ENCODE measurements around the gene CHRNA1.

Gene CHRNA1

DNA sequence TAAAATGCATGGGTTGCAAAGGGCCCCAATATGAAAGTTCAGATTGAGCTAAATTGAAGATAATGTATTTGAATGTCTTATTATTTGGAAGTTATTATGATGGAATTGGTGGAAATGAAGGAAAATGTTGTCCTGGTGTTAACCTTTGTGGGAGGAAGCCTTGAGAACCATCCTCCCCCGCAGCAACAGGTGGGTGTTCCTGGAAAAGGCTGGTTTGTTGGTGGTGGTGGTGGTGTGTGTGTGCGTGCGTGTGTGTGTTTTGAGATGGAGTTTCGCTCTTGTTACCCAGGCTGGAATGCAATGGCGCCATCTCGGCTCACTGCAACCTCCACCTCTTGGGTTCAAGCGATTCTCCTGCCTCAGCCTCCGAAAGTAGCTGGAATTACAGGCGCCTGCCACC, 36.2 kb downstream of the CHRNA1 start:
- H2AFZ ChIP-seq: no peak overlapping the region

DNA sequence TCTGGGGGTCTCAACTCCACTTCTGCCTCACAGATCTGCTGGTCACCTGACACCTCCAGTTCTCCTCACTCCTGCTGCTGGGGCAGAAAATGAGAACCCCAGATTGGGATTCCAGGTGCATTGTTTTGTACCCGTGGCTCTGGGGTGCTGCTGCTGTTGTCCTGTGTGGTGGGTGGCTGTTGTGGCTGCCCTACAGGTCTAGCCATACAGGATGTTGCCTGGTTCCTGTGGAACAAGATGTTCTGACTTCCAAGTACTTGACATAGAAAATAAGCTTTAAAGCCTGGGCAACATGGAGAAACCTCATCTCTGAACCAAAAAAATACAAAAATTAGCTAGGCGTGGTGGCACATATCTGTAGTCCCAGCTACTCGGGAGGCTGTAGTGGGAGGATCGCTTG, 38.1 kb downstream of the CHRNA1 start:
- H3K27ac ChIP-seq: no peak overlapping the region
- no peaks in the 10 kb centered on the region for H3K79me2 ChIP-seq
- no peak overlapping the region for H2AFZ ChIP-seq
- no peaks in the 10 kb centered on the region for H3K9me3 ChIP-seq (ENCODE audit: control insufficient read depth, low read length)
- TF ChIP-seq, protein P1, sequence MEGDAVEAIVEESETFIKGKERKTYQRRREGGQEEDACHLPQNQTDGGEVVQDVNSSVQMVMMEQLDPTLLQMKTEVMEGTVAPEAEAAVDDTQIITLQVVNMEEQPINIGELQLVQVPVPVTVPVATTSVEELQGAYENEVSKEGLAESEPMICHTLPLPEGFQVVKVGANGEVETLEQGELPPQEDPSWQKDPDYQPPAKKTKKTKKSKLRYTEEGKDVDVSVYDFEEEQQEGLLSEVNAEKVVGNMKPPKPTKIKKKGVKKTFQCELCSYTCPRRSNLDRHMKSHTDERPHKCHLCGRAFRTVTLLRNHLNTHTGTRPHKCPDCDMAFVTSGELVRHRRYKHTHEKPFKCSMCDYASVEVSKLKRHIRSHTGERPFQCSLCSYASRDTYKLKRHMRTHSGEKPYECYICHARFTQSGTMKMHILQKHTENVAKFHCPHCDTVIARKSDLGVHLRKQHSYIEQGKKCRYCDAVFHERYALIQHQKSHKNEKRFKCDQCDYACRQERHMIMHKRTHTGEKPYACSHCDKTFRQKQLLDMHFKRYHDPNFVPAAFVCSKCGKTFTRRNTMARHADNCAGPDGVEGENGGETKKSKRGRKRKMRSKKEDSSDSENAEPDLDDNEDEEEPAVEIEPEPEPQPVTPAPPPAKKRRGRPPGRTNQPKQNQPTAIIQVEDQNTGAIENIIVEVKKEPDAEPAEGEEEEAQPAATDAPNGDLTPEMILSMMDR (IDR thresholded peaks at IDR 0.05): no peak
- no peaks in the 10 kb centered on the region for H3K4me1 ChIP-seq
- no peak overlapping the region for H3K4me3 ChIP-seq (ENCODE audit: low read depth, low read length)
- peaks cover 5% of the 10 kb centered on the region for H3K27me3 ChIP-seq (ENCODE audit: control insufficient read depth, insufficient read depth, low read length)
- no peak overlapping the region for H3K4me2 ChIP-seq (ENCODE audit: low read length)
- no peak overlapping the region for H3K9ac ChIP-seq
- H3K36me3 ChIP-seq (ENCODE audit: control insufficient read depth, insufficient read depth, low read length): no peaks in the 10 kb centered on the region

More for the DNA sequence above, 36.2 kb downstream of the CHRNA1 start:
- Histone ChIP-seq H3K27me3 (ENCODE audit: control insufficient read depth, insufficient read depth, low read length) (peaks cover 5% of the 10 kb centered on the region), H3K27ac (no peak overlapping the region), H3K4me2 (ENCODE audit: low read length) (no peak overlapping the region), H3K79me2 (no peaks in the 10 kb centered on the region), H3K4me3 (ENCODE audit: low read depth, low read length) (no peak overlapping the region), H3K9ac (no peak overlapping the region), H3K9me3 (ENCODE audit: control insufficient read depth, low read length) (no peaks in the 10 kb centered on the region), H3K4me1 (no peaks in the 10 kb centered on the region), H3K36me3 (ENCODE audit: control insufficient read depth, insufficient read depth, low read length) (no peaks in the 10 kb centered on the region)
- TF ChIP-seq, protein P1 (IDR thresholded peaks at IDR 0.05): no peak

DNA sequence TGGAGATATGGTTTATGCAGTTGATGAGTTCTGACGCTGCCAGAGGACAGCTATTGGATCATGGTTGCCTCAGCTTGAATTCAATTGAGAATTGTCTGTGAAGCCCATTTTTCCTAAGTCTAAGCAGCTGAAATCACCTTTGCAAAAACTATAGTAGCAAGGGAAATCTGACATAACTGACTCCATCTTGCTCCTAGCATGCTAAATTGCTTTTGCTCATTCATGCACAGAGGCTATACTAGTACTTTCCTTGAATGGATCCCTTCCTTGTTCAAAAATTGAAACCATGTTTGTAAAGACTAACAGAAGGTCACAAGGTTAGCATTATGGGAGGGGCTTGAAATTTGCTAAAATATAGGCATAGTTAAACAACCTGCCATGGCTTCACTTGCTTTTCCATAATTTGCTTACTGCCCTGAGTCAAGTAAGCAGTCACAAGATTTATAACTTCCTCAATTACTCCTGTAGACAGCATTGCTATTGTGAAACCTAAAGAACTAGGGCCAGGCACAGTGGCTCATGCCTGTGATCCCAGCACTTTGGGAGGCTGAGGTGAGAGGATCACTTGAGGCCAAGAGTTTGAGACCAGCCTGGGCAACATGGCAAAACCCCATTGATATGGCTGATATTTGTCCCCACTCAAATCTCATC, 41.2 kb downstream of the CHRNA1 start:
- Histone ChIP-seq H3K27ac (no peak overlapping the region), H2AFZ (no peak overlapping the region), H3K36me3 (ENCODE audit: control insufficient read depth, insufficient read depth, low read length) (no peaks in the 10 kb centered on the region), H3K79me2 (no peaks in the 10 kb centered on the region), H3K4me2 (ENCODE audit: low read length) (no peak overlapping the region), H3K9ac (no peak overlapping the region), H3K4me1 (no peaks in the 10 kb centered on the region), H3K27me3 (ENCODE audit: control insufficient read depth, insufficient read depth, low read length) (no peaks in the 10 kb centered on the region), H3K4me3 (ENCODE audit: low read depth, low read length) (no peak overlapping the region), H3K9me3 (ENCODE audit: control insufficient read depth, low read length) (no peaks in the 10 kb centered on the region)
- TF ChIP-seq, protein P1 (IDR thresholded peaks at IDR 0.05): no peak

DNA sequence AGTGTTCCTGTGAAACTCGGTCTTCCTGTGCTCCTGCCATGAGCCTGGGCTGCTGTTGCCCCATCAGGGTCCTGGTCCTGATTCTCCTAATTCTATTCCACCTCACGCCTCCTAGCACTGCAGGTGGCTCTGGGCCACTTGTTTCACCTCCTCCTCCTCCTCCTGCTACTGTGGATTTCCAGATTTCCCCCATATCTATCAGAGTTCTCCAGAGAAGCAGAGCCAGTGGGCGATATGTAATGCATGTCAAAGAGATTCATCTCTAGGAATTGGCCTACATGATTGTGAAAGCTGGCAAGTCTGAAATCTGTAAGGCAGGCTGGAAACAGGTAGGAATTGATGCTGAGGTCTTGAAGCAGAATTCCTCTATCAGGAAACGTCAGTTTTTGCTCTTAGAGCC, 45.3 kb downstream of the CHRNA1 start:
- TF ChIP-seq, protein P1 (IDR thresholded peaks at IDR 0.05): no peak
- Histone ChIP-seq H3K9me3 (ENCODE audit: control insufficient read depth, low read length) (no peaks in the 10 kb centered on the region), H3K79me2 (no peaks in the 10 kb centered on the region), H3K27me3 (ENCODE audit: control insufficient read depth, insufficient read depth, low read length) (no peaks in the 10 kb centered on the region), H3K36me3 (ENCODE audit: control insufficient read depth, insufficient read depth, low read length) (no peaks in the 10 kb centered on the region), H3K4me2 (ENCODE audit: low read length) (no peak overlapping the region), H3K4me1 (no peaks in the 10 kb centered on the region), H2AFZ (no peak overlapping the region), H3K9ac (no peak overlapping the region), H3K27ac (no peak overlapping the region), H3K4me3 (ENCODE audit: low read depth, low read length) (no peak overlapping the region)

DNA sequence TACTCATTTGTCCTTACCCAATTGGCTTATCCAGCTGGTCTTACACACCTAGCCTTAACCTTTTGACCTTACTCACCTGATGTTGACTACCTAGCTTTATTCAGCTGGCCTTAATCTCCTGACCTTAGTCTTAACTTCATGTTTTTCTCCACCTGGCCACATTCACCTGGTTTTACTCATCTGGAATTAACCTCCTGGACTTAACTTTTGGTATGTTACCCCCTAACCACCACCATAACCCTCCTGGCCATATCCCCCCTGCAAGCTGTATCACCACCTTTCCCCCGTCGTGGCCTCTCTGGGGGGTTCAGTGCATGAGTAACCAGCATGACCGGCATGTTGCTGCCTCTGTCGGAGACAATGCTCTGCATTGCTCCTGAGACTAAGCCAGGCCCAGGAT, 45.7 kb downstream of the CHRNA1 start:
- Histone ChIP-seq H3K36me3 (ENCODE audit: control insufficient read depth, insufficient read depth, low read length) (no peaks in the 10 kb centered on the region), H3K4me1 (no peaks in the 10 kb centered on the region), H3K9me3 (ENCODE audit: control insufficient read depth, low read length) (no peaks in the 10 kb centered on the region), H3K27me3 (ENCODE audit: control insufficient read depth, insufficient read depth, low read length) (no peaks in the 10 kb centered on the region), H3K4me2 (ENCODE audit: low read length) (no peak overlapping the region), H3K27ac (no peak overlapping the region), H3K9ac (no peak overlapping the region), H3K79me2 (no peaks in the 10 kb centered on the region), H2AFZ (no peak overlapping the region), H3K4me3 (ENCODE audit: low read depth, low read length) (no peak overlapping the region)
- TF ChIP-seq, protein P1 (IDR thresholded peaks at IDR 0.05): no peak

All from parathyroid adenoma (tissue), 2 donors.